NAMALWA (cell line): Measurements from ENCODE around the gene CRKL.
"Not testable (repeated sequence)": the region's sequence is repeated elsewhere in the genome, so short reads cannot be mapped to it uniquely, and the experiment has no call there.

Experiments used
- DNase-seq: peaks from one replicate; pipeline ENCODE4 v3.0.0-alpha.2; 2015; ENCODE audit warnings: low spot score

CRKL gene

GRCh38 chr22:20935049-20935448 lies 17.8 kb downstream of the CRKL start:
- DNase-seq, result not testable (repeated sequence)

GRCh38 chr22:20935780-20936539 lies 18.8 kb downstream of the CRKL start:
- not testable (repeated sequence) for DNase-seq

GRCh38 chr22:20937031-20937793 lies 20.0 kb downstream of the CRKL start:
- no peak for DNase-seq

- no peak for DNase-seq
Observed at GRCh38 chr22:20937794-20938671, 20.8 kb downstream of the CRKL start.

GRCh38 chr22:20939457-20940185 lies 22.4 kb downstream of the CRKL start:
- DNase-seq, result not testable (repeated sequence)

GRCh38 chr22:20940186-20940651 lies 23.0 kb downstream of the CRKL start:
- DNase-seq, result no peak

GRCh38 chr22:20940904-20941385 lies 23.7 kb downstream of the CRKL start:
- no peak for DNase-seq

GRCh38 chr22:20942203-20942902 lies 25.1 kb downstream of the CRKL start:
- DNase-seq, result not testable (repeated sequence)

- no peak for DNase-seq
Observed at GRCh38 chr22:20943104-20943933, 26.1 kb downstream of the CRKL start.

- no peak for DNase-seq
Observed at GRCh38 chr22:20944042-20944441, 26.8 kb downstream of the CRKL start.

GRCh38 chr22:20945578-20945934 lies 28.3 kb downstream of the CRKL start:
- no peak for DNase-seq

- DNase-seq, result no peak
Observed at GRCh38 chr22:20946080-20946986, 29.1 kb downstream of the CRKL start.

- no peak for DNase-seq
Observed at GRCh38 chr22:20946991-20947390, 29.8 kb downstream of the CRKL start.

- DNase-seq, result no peak
Observed at GRCh38 chr22:20948450-20948849, 31.2 kb downstream of the CRKL start.

- DNase-seq, result no peak
Observed at GRCh38 chr22:20948989-20949388, 31.8 kb downstream of the CRKL start.

GRCh38 chr22:20949698-20950183 lies 32.5 kb downstream of the CRKL start:
- DNase-seq, result no peak

- DNase-seq, result no peak
Observed at GRCh38 chr22:20951151-20951931, 34.1 kb downstream of the CRKL start.

- no peak for DNase-seq
Observed at GRCh38 chr22:20951932-20952380, 34.7 kb downstream of the CRKL start.
